Gastroesophageal sphincter (tissue), 4 donors: Measurements from ENCODE around the gene SIAH3. TPM values are rescaled to one million over a fixed set of nuclear protein-coding genes. Genes with fewer than 3 reads are reported as not detected.
A peak's percentile ranks its signal among the peaks of the same experiment; 100 is the strongest.

Experiments
- ATAC-seq: fragments of 150-250 bp; one replicate; pipeline ENCODE4 v1.9.1; 2016; ENCODE audit warnings: mild to moderate bottlenecking, moderate library complexity
- H3K27ac ChIP-seq, 4 donors: fragments of 200-600 bp; sonication (generic) in 3 of 4; 1 replicate in 3 of 4; 2 replicates in 1 of 4; pipeline ENCODE4 v1.5.1; 2016 to 2019
- H3K27me3 ChIP-seq: fragments of 200-600 bp; sonication (generic); one replicate; pipeline ENCODE4 v1.5.1; 2019
- H3K36me3 ChIP-seq, 2 donors: fragments of 200-600 bp; sonication (generic); one replicate each; pipeline ENCODE4 v1.5.1; 2019; ENCODE audit warnings: control low read depth in 1 of 2
- H3K4me1 ChIP-seq, 3 donors: fragments of 200-600 bp; sonication (generic); 1 replicate in 2 of 3; 2 replicates in 1 of 3; pipeline ENCODE4 v1.5.1; 2016 to 2019; ENCODE audit warnings: control low read depth in 2 of 3
- H3K4me3 ChIP-seq, 2 donors: fragments of 200-600 bp; sonication (generic); one replicate each; pipeline ENCODE4 v1.5.1; 2019; ENCODE audit warnings: mild to moderate bottlenecking in 1 of 2, moderate library complexity in 1 of 2
- H3K9me3 ChIP-seq, 3 donors: fragments of 200-600 bp; sonication (generic); one replicate each; pipeline ENCODE4 v1.5.1; 2017 to 2019; ENCODE audit warnings: control low read depth in 2 of 3
- EP300 ChIP-seq: sonication (generic); formaldehyde crosslinking; IDR thresholded peaks from one replicate; pipeline ENCODE4 v1.6.1; 2017; ENCODE audit warnings: antibody characterized with exemption, mild to moderate bottlenecking
- POLR2A ChIP-seq, 2 donors: fragments of 450-650 bp; IDR thresholded peaks; one replicate each; pipeline ENCODE4 v1.6.1; 2017; ENCODE audit warnings: antibody characterized with exemption in 2 of 2, mild to moderate bottlenecking in 2 of 2, moderate library complexity in 1 of 2
- POLR2AphosphoS5 ChIP-seq: sonication (generic); formaldehyde crosslinking; IDR thresholded peaks from one replicate; pipeline ENCODE4 v1.6.1; 2017; ENCODE audit warnings: antibody characterized with exemption
- WGBS, 2 donors: methylation state at CpG; one replicate each; pipeline ENCODE4 v1.1.5; 2018; ENCODE audit warnings: low coverage in 1 of 2; 5-methylcytosine and 5-hydroxymethylcytosine counted together
- total RNA-seq, 4 donors: library from RNA; depleted of rRNA; stranded (reverse); fragments of >200 nt; gene quantifications; one replicate each; pipeline ENCODE4 v1.1.0, GENCODE V29; 2016
- TF ChIP-seq, protein P1 (sequence below), 4 experiments: fragments of 200-600 bp in 2 of 4; fragments of 450-650 bp in 2 of 4; sonication (generic) in 1 of 4; IDR thresholded peaks; one replicate each; pipeline ENCODE4 v1.5.1; 2017 to 2019; ENCODE audit warnings: antibody characterized with exemption in 4 of 4, mild to moderate bottlenecking in 2 of 4, moderate library complexity in 2 of 4

Gene SIAH3
- total RNA-seq, 4 donors from 2014 or later = not detected

DNA sequence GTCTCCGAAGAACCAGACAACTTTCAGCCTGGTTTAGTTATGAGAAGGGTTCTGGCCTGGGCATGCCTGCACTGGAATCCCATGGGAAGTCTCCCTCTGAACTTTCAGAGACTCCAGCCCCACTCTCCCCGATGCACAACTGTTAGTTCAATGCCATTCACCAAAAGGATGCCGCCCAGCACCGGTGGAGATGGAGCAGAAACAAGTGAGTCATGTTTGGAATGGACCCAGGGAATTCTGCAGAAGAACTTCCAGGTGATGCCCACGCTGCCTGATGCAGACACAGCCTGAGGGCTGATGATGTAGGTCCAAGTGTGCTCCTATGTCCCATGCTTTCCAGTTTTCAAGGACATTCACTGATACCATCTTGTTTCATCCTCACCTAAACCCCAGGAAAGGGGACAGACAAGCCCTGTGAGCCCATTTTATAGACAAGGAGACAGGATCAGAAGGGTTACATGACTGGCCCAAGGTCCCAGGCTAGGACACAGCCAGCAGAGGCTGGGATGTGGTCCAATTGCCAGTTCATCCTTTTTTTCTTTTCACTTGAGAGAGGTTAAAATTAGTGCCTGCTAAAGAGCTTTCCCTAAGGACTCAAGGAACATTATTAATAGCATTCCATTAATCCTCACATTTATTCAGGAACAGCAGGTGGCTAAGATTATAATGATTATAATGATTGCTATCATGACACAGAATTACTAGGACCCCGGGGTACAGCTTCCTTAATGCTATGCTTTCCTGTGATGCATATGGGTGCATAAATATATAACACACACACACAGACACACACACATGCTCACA is 39.5 kb downstream of the SIAH3 start:
- no peak overlapping the region for H3K27ac ChIP-seq
- no peak overlapping the region for H3K4me3 ChIP-seq
- H3K36me3 ChIP-seq = no peaks in the 10 kb centered on the region
- WGBS, 2 donors = 50 to 82% methylated on average over 1 to 6 of the region's 6 CpGs
- TF ChIP-seq, protein P1, sequence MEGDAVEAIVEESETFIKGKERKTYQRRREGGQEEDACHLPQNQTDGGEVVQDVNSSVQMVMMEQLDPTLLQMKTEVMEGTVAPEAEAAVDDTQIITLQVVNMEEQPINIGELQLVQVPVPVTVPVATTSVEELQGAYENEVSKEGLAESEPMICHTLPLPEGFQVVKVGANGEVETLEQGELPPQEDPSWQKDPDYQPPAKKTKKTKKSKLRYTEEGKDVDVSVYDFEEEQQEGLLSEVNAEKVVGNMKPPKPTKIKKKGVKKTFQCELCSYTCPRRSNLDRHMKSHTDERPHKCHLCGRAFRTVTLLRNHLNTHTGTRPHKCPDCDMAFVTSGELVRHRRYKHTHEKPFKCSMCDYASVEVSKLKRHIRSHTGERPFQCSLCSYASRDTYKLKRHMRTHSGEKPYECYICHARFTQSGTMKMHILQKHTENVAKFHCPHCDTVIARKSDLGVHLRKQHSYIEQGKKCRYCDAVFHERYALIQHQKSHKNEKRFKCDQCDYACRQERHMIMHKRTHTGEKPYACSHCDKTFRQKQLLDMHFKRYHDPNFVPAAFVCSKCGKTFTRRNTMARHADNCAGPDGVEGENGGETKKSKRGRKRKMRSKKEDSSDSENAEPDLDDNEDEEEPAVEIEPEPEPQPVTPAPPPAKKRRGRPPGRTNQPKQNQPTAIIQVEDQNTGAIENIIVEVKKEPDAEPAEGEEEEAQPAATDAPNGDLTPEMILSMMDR (IDR thresholded peaks at IDR 0.05) = no peak
- TF ChIP-seq EP300 = no peak
- no peak for ATAC-seq
- no peaks in the 10 kb centered on the region for H3K4me1 ChIP-seq
- no peaks in the 10 kb centered on the region for H3K27me3 ChIP-seq
- no peaks in the 10 kb centered on the region for H3K9me3 ChIP-seq

GRCh38 chr13:45809801-45810394 is 41.7 kb downstream of the SIAH3 start:
- Histone ChIP-seq H3K27ac (no peak overlapping the region), H3K9me3 (no peaks in the 10 kb centered on the region), H3K36me3 (no peaks in the 10 kb centered on the region), H3K4me1 (no peaks in the 10 kb centered on the region), H3K27me3 (no peaks in the 10 kb centered on the region), H3K4me3 (no peak overlapping the region)
- WGBS, 2 donors = 69% methylated on average over 5 of the region's 7 CpGs; no CpG with 5 or more reads in 1 of the 2 donors
- no peak for TF ChIP-seq POLR2A (IDR thresholded peaks at IDR 0.05)
- no peak for TF ChIP-seq POLR2AphosphoS5
- TF ChIP-seq EP300 = no peak
- TF ChIP-seq, protein P1 (IDR thresholded peaks at IDR 0.05) = no peak
- ATAC-seq = no peak

GRCh38 chr13:45808925-45809324 is 42.6 kb downstream of the SIAH3 start:
- Histone ChIP-seq H3K36me3 (no peaks in the 10 kb centered on the region), H3K4me1 (no peaks in the 10 kb centered on the region), H3K27me3 (no peaks in the 10 kb centered on the region), H3K27ac (no peak overlapping the region), H3K4me3 (no peak overlapping the region), H3K9me3 (no peaks in the 10 kb centered on the region)
- TF ChIP-seq POLR2A (IDR thresholded peaks at IDR 0.05) (no peak), POLR2AphosphoS5 (no peak), EP300 (no peak)
- 91 to 95% methylated on average over 2 to 6 of the region's 6 CpGs for WGBS, 2 donors
- ATAC-seq = no peak

DNA sequence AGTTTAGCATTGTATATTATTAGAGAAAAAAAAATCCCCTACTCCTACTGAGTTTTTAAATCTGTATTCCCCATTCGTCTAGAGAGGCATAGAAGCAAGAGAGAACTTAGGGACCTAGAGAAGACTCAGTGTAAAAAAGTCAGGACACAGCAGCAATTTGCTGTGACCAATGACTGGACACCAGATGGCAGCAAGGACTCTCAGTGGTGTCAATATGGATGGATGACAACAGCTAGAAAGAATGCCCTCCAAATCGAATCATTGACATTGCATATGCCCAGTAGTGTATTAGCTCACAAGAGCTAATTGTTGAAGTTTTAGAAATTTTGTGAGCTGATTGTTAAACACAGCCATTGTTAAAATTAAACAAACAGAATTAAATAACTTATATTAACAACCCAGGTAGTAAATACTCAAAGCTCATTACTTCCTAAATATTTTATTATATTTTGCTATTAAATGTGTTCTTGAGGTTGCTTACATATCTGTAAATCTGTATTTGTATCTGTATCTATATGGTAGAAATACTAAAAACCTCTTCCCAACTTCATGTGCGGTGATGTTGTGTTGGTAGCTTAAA is 43.9 kb downstream of the SIAH3 start:
- H3K4me3 ChIP-seq = no peak overlapping the region

DNA sequence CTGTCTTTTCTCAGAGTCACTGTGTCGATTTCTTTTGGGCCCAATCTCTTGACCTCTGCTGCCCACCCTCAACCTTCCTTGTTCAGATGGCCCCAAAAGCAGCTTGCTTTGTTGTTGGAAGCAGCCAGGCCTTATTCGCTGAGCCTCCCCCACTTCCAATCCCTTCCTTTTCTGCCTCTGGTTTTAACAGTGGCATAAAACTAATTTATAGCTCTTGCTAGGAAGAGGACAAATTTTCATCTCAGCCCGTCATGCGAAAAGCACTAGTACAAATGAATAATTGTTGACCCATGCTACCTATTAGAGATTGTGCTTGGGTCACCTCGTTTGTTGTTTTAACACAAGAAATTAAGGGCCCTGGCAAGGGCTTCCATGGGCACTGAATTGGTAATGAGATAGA is 51.1 kb downstream of the SIAH3 start:
- Histone ChIP-seq H3K27ac (no peak overlapping the region), H3K4me3 (no peak overlapping the region), H3K27me3 (no peaks in the 10 kb centered on the region), H3K36me3 (no peaks in the 10 kb centered on the region), H3K4me1 (no peaks in the 10 kb centered on the region), H3K9me3 (no peaks in the 10 kb centered on the region)
- no peak for TF ChIP-seq EP300
- TF ChIP-seq POLR2A (IDR thresholded peaks at IDR 0.05) = no peak
- TF ChIP-seq POLR2AphosphoS5 = no peak
- TF ChIP-seq, protein P1 (IDR thresholded peaks at IDR 0.05) = no peak
- no peak for ATAC-seq
- WGBS, 2 donors = 73 to 92% methylated on average over 2 to 5 of the region's 5 CpGs

More for the DNA sequence above, 43.9 kb downstream of the SIAH3 start:
- Histone ChIP-seq H3K4me1 (no peaks in the 10 kb centered on the region), H3K27me3 (no peaks in the 10 kb centered on the region), H3K36me3 (no peaks in the 10 kb centered on the region), H3K9me3 (no peaks in the 10 kb centered on the region), H3K27ac (no peak overlapping the region)
- TF ChIP-seq POLR2A (IDR thresholded peaks at IDR 0.05) (no peak), POLR2AphosphoS5 (no peak), EP300 (no peak)
- TF ChIP-seq, protein P1 (IDR thresholded peaks at IDR 0.05) = peak in 2 of 4 experiments; percentile 18 to 49
- ATAC-seq = no peak
- 42 to 51% methylated on average over 3 of the region's 3 CpGs for WGBS, 2 donors
